K562 (cell line): ENCODE results near the gene RBM34. TPM values are rescaled to one million over a fixed set of nuclear protein-coding genes. Genes with fewer than 3 reads are reported as not detected.
A peak's percentile ranks its signal among the peaks of the same experiment; 100 is the strongest.

Experiments used
- ATAC-seq: fragments of 200-7000 bp; cut with Tn5 transposase; 3 replicates; pipeline ENCODE4 v1.9.1; 2020; ENCODE audit warnings: moderate library complexity
- BruUV-seq: library from RNA; stranded (reverse); fragments of 400-500 nt; replicated peaks from 2 replicates; lab custom pipeline; 2021; lab: Mats Ljungman, UMichigan
- CTCF ChIA-PET: fragments of 300-600 bp; formaldehyde crosslinking; extraction: SDS; loops from one replicate; lab custom pipeline; 2021; ENCODE audit warnings: low intra/inter-chr PET ratio; lab: Yijun Ruan, JAX
- POLR2A ChIA-PET: fragments of 300-600, 350-650 bp; sonication (Branson Sonifier 250); formaldehyde crosslinking; extraction: SDS; loops from one replicate; lab custom pipeline; 2021; ENCODE audit warnings: antibody characterized with exemption, inconsistent platforms; lab: Yijun Ruan, JAX
- DNase-seq, 4 experiments: peaks; one replicate each; pipeline versions ENCODE4 v3.0.0 to v3.0.0-alpha.2; 2011 to 2018; ENCODE audit warnings: low spot score in 3 of 4, mixed read lengths in 3 of 4; ENCODE audit errors: extremely low read depth in 1 of 4
- FAIRE-seq: peaks from 2 replicates; lab custom pipeline; 2011; peaks lifted over from hg19 to GRCh38; lab: Jason Lieb, UNC
- H2AFZ ChIP-seq: 2 replicates; pipeline ENCODE4 v1.6.0; 2011; ENCODE audit warnings: low read depth, low read length, control low read depth, inconsistent platforms
- H3K27ac ChIP-seq: fragments of 200-600 bp; 3 replicates; pipeline ENCODE4 v1.8.0; 2011; ENCODE audit warnings: low read depth, mild to moderate bottlenecking, control low read depth, inconsistent platforms, low read length, moderate library complexity, mixed read lengths; ENCODE audit errors: extremely low read depth
- H3K27me3 ChIP-seq, 2 experiments: fragments of 300-600 bp in 1 of 2; 2 replicates in 1 of 2; 3 replicates in 1 of 2; pipeline versions ENCODE4 v1.6.0 to v1.8.0; 2011; ENCODE audit warnings: inconsistent platforms in 2 of 2, low read length in 2 of 2, mild to moderate bottlenecking in 1 of 2, mixed read lengths in 1 of 2, moderate library complexity in 1 of 2; ENCODE audit not compliant: control insufficient read depth in 2 of 2, insufficient read depth in 2 of 2
- H3K36me3 ChIP-seq: fragments of 300-600 bp; 3 replicates; pipeline ENCODE4 v1.8.0; 2011; ENCODE audit warnings: mild to moderate bottlenecking, low read length, inconsistent platforms; ENCODE audit not compliant: control insufficient read depth, insufficient read depth
- H3K4me1 ChIP-seq, 2 experiments: fragments of 200-600 bp in 1 of 2; replicated peaks in 1 of 2; 2 replicates in 1 of 2; 3 replicates in 1 of 2; pipeline versions ENCODE4 v1.5.1 to v1.8.0; 2011; ENCODE audit warnings: inconsistent platforms in 2 of 2, low read length in 2 of 2, mild to moderate bottlenecking in 1 of 2, mixed read lengths in 1 of 2, moderate library complexity in 1 of 2; ENCODE audit not compliant: control insufficient read depth in 2 of 2, insufficient read depth in 2 of 2
- H3K4me2 ChIP-seq: 2 replicates; pipeline ENCODE4 v1.6.1; 2011; ENCODE audit warnings: low read length, control low read depth, inconsistent platforms, mixed read lengths; ENCODE audit not compliant: insufficient read depth
- H3K4me3 ChIP-seq: fragments of 200-600 bp; sonication (generic), shearing (Covaris generic); 2 replicates; pipeline ENCODE4 v1.5.1; 2016; ENCODE audit warnings: control low read depth, inconsistent platforms
- H3K79me2 ChIP-seq: fragments of 200-600 bp; 3 replicates; pipeline ENCODE4 v1.8.0; 2011; ENCODE audit warnings: low read length, inconsistent platforms; ENCODE audit not compliant: control insufficient read depth, insufficient read depth
- H3K9ac ChIP-seq, 2 experiments: 2 replicates each; pipeline versions ENCODE4 v1.6.0 to v1.6.1; 2011; ENCODE audit warnings: low read depth in 2 of 2, low read length in 2 of 2, control low read depth in 1 of 2, inconsistent platforms in 1 of 2, mild to moderate bottlenecking in 1 of 2, mixed read lengths in 1 of 2; ENCODE audit not compliant: insufficient read depth in 1 of 2
- H3K9me1 ChIP-seq: one replicate; pipeline ENCODE4 v1.6.0; 2011; ENCODE audit warnings: inconsistent platforms, mild to moderate bottlenecking, low read length, moderate library complexity; ENCODE audit not compliant: control insufficient read depth, insufficient read depth
- H3K9me3 ChIP-seq: replicated peaks from 2 replicates; pipeline ENCODE4 v1.5.1; 2011; ENCODE audit warnings: low read depth, low read length, inconsistent platforms; ENCODE audit not compliant: control insufficient read depth, insufficient read depth
- H4K20me1 ChIP-seq: replicated peaks from 2 replicates; pipeline ENCODE4 v1.6.1; 2011; ENCODE audit warnings: low read length, inconsistent platforms, mixed read lengths; ENCODE audit not compliant: control insufficient read depth, insufficient read depth
- BACH1 ChIP-seq: fragments of 200-800 bp; sonication (Bioruptor generic); IDR thresholded peaks from 2 replicates; pipeline ENCODE4 v1.6.1; 2016; ENCODE audit warnings: missing genetic modification characterization, missing compliant biosample characterization
- CC2D1A ChIP-seq: fragments of 450-650 bp; IDR thresholded peaks from 2 replicates; pipeline ENCODE4 v1.6.1; 2017; ENCODE audit warnings: mild to moderate bottlenecking
- KDM4B ChIP-seq, 2 experiments: fragments of 450-650 bp in 1 of 2; sonication (generic) in 1 of 2; IDR thresholded peaks; 2 replicates each; pipeline ENCODE4 v1.6.1; 2016 to 2017; ENCODE audit warnings: borderline replicate concordance in 2 of 2, antibody characterized with exemption in 1 of 2, low read depth in 1 of 2, mild to moderate bottlenecking in 1 of 2
- MAFF ChIP-seq: IDR thresholded peaks from 2 replicates; pipeline ENCODE4 v1.6.1; 2012; ENCODE audit warnings: low read length, improper control_type of control experiment
- OTX1 ChIP-seq: fragments of 450-650 bp; formaldehyde crosslinking; IDR thresholded peaks from 2 replicates; pipeline ENCODE4 v1.4.0; 2022; ENCODE audit warnings: mild to moderate bottlenecking
- RBBP5 ChIP-seq: fragments of 200-600 bp; sonication (generic); IDR thresholded peaks from 2 replicates; pipeline ENCODE4 v1.6.1; 2012; ENCODE audit warnings: borderline replicate concordance, mild to moderate bottlenecking, low read length, control low read depth, inconsistent platforms; ENCODE audit not compliant: insufficient read depth, poor library complexity, severe bottlenecking
- SIN3B ChIP-seq: fragments of 450-650 bp; IDR thresholded peaks from 2 replicates; pipeline ENCODE4 v1.6.1; 2017; ENCODE audit warnings: low read depth, mild to moderate bottlenecking, moderate library complexity
- TGIF2 ChIP-seq: sonication (generic); formaldehyde crosslinking; IDR thresholded peaks from 2 replicates; pipeline ENCODE4 v1.8.1; 2022; ENCODE audit warnings: mild to moderate bottlenecking, missing genetic modification reagents, moderate library complexity
- ZEB2 ChIP-seq: fragments of 450-650 bp; IDR thresholded peaks from 2 replicates; pipeline ENCODE4 v1.6.1; 2016
- ZNF507 ChIP-seq: conservative IDR thresholded peaks from 2 replicates; pipeline ENCODE4 v1.6.1; 2017; ENCODE audit warnings: missing genetic modification characterization, missing compliant biosample characterization
- WGBS: fragments of 100-300 bp; shearing (Covaris generic); methylation state at CpG from one replicate; pipeline ENCODE4 v1.1.6; 2016; ENCODE audit warnings: low coverage, mixed read lengths; ENCODE audit not compliant: insufficient coverage; ENCODE audit errors: missing lambda C conversion rate; 5-methylcytosine and 5-hydroxymethylcytosine counted together
- in situ Hi-C: fragments of 300-500 bp; cut with MboI; formaldehyde crosslinking; loops from 4 replicates; pipeline ENCODE4 v1.15.0; 2018; ENCODE audit warnings: inconsistent platforms, mixed read lengths
- intact Hi-C: fragments of 100-400 bp; cut with micrococcal nuclease; formaldehyde crosslinking; loops from 2 replicates; pipeline ENCODE4 v1.14.2; 2022
- polyA plus RNA-seq, 8 experiments: library from polyadenylated mRNA; depleted of rRNA in 4 of 8; stranded (reverse) in 5 of 8; unstranded in 3 of 8; fragments of >200 nt; fragmentation: Nextera tagmentation in 2 of 8; fragmentation: Illumina TruSeq in 1 of 8; extraction: Ambion mirVana in 2 of 8; extraction: Trizol in 1 of 8; gene quantifications; 2 replicates each; pipeline versions ENCODE4 v1.2.1 to v1.2.3, GENCODE V29; 2011 to 2014; ENCODE audit warnings: inconsistent platforms in 1 of 8, missing spikeins in 1 of 8
- total RNA-seq, 7 experiments: library from RNA; depleted of rRNA in 6 of 7; stranded (reverse); fragments of >200 nt in 6 of 7; fragmentation: Illumina TruSeq in 2 of 7; extraction: Trizol in 2 of 7; gene quantifications; 2 replicates each; pipeline versions ENCODE4 v1.2.1 to v1.2.3, GENCODE V29; 2011 to 2021; ENCODE audit warnings: low replicate concordance in 1 of 7
- TF ChIP-seq, protein P1 (sequence below), 2 experiments: fragments of 450-650 bp; IDR thresholded peaks; 2 replicates each; pipeline ENCODE4 v1.6.1; 2016
- TF ChIP-seq, protein P2 (sequence below): fragments of 250-450 bp; sonication (Bioruptor Pico); IDR thresholded peaks from 2 replicates; pipeline ENCODE4 v1.5.1; 2021; ENCODE audit warnings: mild to moderate bottlenecking
- TF ChIP-seq, protein P3 (sequence below): fragments of 450-650 bp; IDR thresholded peaks from 2 replicates; pipeline ENCODE4 v1.6.1; 2016; ENCODE audit warnings: low read depth, mild to moderate bottlenecking, moderate library complexity
- TF ChIP-seq, protein P4 (sequence below): fragments of 450-650 bp; formaldehyde crosslinking; IDR thresholded peaks from 2 replicates; pipeline ENCODE4 v1.4.0; 2020; ENCODE audit warnings: mild to moderate bottlenecking, moderate library complexity
- TF ChIP-seq, protein P5 (sequence below): fragments of 150-350 bp; conservative IDR thresholded peaks from 2 replicates; pipeline ENCODE4 v1.6.1; 2014; ENCODE audit warnings: low read length

The RBM34 gene
- total and polyA plus RNA-seq, 9 of the 15 experiments (the other 6 are each of a cell fraction or from before 2014, with no cell fraction given): 64.0 to 178 (median 124) TPM

DNA sequence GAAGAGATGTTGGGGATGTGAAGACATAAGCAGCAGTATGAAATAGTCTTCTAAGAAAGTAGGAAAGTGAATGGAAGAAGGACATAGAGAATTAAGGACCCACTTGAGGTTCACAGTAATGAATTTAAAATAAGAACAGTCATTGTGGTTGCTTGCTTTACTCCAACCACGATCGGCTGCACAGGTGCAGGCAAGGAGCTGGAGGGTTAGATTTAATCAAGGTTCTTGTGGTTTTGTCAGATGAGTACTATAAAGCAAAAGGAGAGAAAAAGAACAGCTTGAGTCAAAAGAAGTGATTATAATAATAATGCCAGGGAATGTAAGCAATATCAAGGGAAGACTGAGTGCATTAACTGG, 46.1 kb upstream of the RBM34 start:
- peak overlapping the region; percentile 3; the same call in 1 of the 3 replicates for H3K27ac ChIP-seq
- DNase-seq (peak in 2 of 4 experiments; percentile 11 to 23), FAIRE-seq (no peak), ATAC-seq (peak; percentile 68)
- 7% methylated on average over 2 of the region's 2 CpGs for WGBS
- no peaks in the 10 kb centered on the region for H3K27me3 ChIP-seq
- H3K4me1 ChIP-seq: peaks cover 0 to 15% of the 10 kb centered on the region in 2 experiments; a peak in 2 of 5 replicates
- ChIA-PET CTCF (no interaction called here), POLR2A (interaction anchor here (0.5 to 1.0 kb wide), 3 partner anchors 12 to 121 kb away, joined by 3 to 4 read pairs (median 3); partner anchors contain the start of gene ARID4B)
- no peaks in the 10 kb centered on the region for H3K9me3 ChIP-seq
- H3K4me2 ChIP-seq: no peak overlapping the region
- in situ Hi-C loops: no loop called here
- H3K36me3 ChIP-seq: peaks cover 41% of the 10 kb centered on the region; the same call in 2 of the 3 replicates
- no peaks in the 10 kb centered on the region for H3K79me2 ChIP-seq
- no peaks in the 10 kb centered on the region for H4K20me1 ChIP-seq
- no peaks in the 10 kb centered on the region for H3K9me1 ChIP-seq
- intact Hi-C loops: no loop called here
- H3K9ac ChIP-seq: no peak overlapping the region
- H2AFZ ChIP-seq: no peak overlapping the region
- BruUV-seq: no TSS peak
- H3K4me3 ChIP-seq: no peak overlapping the region
- 0 out of 2 replicates have a peak, but pooled peaks have one; percentile 53 for TF ChIP-seq ZEB2
- TF ChIP-seq, protein P1, sequence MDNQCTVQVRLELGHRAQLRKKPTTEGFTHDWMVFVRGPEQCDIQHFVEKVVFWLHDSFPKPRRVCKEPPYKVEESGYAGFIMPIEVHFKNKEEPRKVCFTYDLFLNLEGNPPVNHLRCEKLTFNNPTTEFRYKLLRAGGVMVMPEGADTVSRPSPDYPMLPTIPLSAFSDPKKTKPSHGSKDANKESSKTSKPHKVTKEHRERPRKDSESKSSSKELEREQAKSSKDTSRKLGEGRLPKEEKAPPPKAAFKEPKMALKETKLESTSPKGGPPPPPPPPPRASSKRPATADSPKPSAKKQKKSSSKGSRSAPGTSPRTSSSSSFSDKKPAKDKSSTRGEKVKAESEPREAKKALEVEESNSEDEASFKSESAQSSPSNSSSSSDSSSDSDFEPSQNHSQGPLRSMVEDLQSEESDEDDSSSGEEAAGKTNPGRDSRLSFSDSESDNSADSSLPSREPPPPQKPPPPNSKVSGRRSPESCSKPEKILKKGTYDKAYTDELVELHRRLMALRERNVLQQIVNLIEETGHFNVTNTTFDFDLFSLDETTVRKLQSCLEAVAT (IDR thresholded peaks at IDR 0.05): 0 out of 4 replicates have a peak, but pooled peaks of 1 of the 2 experiments have one; percentile 57
- no peak for TF ChIP-seq ZNF507 (tag)
- no peak for TF ChIP-seq MAFF
- 0 out of 2 replicates have a peak, but pooled peaks have one; percentile 10 for TF ChIP-seq BACH1
- no peak for TF ChIP-seq RBBP5
- TF ChIP-seq TGIF2: no peak
- TF ChIP-seq, protein P2, sequence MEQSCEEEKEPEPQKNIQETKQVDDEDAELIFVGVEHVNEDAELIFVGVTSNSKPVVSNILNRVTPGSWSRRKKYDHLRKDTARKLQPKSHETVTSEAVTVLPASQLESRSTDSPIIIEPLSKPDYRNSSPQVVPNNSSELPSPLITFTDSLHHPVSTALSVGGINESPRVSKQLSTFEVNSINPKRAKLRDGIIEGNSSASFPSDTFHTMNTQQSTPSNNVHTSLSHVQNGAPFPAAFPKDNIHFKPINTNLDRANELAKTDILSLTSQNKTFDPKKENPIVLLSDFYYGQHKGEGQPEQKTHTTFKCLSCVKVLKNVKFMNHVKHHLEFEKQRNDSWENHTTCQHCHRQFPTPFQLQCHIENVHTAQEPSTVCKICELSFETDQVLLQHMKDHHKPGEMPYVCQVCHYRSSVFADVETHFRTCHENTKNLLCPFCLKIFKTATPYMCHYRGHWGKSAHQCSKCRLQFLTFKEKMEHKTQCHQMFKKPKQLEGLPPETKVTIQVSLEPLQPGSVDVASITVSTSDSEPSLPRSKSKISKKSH (CRISPR knock-in tag): no peak
- no peak for TF ChIP-seq KDM4B (IDR thresholded peaks at IDR 0.05; ENCODE audit: borderline replicate concordance in 2 of 2, low read depth in 1 of 2)
- TF ChIP-seq CC2D1A: no peak
- no peak for TF ChIP-seq SIN3B
- TF ChIP-seq, protein P3, sequence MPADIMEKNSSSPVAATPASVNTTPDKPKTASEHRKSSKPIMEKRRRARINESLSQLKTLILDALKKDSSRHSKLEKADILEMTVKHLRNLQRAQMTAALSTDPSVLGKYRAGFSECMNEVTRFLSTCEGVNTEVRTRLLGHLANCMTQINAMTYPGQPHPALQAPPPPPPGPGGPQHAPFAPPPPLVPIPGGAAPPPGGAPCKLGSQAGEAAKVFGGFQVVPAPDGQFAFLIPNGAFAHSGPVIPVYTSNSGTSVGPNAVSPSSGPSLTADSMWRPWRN: peak; percentile 46; the same call in 1 of the 2 replicates
- TF ChIP-seq, protein P4, sequence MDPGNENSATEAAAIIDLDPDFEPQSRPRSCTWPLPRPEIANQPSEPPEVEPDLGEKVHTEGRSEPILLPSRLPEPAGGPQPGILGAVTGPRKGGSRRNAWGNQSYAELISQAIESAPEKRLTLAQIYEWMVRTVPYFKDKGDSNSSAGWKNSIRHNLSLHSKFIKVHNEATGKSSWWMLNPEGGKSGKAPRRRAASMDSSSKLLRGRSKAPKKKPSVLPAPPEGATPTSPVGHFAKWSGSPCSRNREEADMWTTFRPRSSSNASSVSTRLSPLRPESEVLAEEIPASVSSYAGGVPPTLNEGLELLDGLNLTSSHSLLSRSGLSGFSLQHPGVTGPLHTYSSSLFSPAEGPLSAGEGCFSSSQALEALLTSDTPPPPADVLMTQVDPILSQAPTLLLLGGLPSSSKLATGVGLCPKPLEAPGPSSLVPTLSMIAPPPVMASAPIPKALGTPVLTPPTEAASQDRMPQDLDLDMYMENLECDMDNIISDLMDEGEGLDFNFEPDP (CRISPR knock-in tag): no peak
- TF ChIP-seq, protein P5, sequence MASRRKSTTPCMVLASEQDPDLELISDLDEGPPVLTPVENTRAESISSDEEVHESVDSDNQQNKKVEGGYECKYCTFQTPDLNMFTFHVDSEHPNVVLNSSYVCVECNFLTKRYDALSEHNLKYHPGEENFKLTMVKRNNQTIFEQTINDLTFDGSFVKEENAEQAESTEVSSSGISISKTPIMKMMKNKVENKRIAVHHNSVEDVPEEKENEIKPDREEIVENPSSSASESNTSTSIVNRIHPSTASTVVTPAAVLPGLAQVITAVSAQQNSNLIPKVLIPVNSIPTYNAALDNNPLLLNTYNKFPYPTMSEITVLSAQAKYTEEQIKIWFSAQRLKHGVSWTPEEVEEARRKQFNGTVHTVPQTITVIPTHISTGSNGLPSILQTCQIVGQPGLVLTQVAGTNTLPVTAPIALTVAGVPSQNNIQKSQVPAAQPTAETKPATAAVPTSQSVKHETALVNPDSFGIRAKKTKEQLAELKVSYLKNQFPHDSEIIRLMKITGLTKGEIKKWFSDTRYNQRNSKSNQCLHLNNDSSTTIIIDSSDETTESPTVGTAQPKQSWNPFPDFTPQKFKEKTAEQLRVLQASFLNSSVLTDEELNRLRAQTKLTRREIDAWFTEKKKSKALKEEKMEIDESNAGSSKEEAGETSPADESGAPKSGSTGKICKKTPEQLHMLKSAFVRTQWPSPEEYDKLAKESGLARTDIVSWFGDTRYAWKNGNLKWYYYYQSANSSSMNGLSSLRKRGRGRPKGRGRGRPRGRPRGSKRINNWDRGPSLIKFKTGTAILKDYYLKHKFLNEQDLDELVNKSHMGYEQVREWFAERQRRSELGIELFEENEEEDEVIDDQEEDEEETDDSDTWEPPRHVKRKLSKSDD: no peak
- TF ChIP-seq OTX1: no peak
